ENCODE results near the gene GLRB.
"Not testable (repeated sequence)": the region's sequence is repeated elsewhere in the genome, so short reads cannot be mapped to it uniquely, and the experiment has no call there.

GLRB gene

GRCh38 chr4:157141976-157142375 lies 66.0 kb downstream of the GLRB start:
- no peak for DNase-seq

GRCh38 chr4:157143369-157143768 lies 67.4 kb downstream of the GLRB start:
- DNase-seq: no peak

GRCh38 chr4:157151711-157152110 lies 75.8 kb downstream of the GLRB start:
- DNase-seq: no peak

GRCh38 chr4:157165935-157166610 lies 90.1 kb downstream of the GLRB start:
- DNase-seq: no peak

GRCh38 chr4:157170321-157170720 lies 94.4 kb downstream of the GLRB start:
- DNase-seq: no peak

- no peak for DNase-seq
Observed at GRCh38 chr4:157172011-157172410, 96.1 kb downstream of the GLRB start.

- DNase-seq: not testable (repeated sequence)
Observed at GRCh38 chr4:157180268-157180667, 104.3 kb downstream of the GLRB start.

- no peak for DNase-seq
Observed at GRCh38 chr4:157184300-157184699, 108.3 kb downstream of the GLRB start.

- DNase-seq: no peak
Observed at GRCh38 chr4:157185363-157185762, 109.4 kb downstream of the GLRB start.

GRCh38 chr4:157195374-157195773 lies 119.4 kb downstream of the GLRB start:
- DNase-seq: no peak

GRCh38 chr4:157196046-157196445 lies 120.1 kb downstream of the GLRB start:
- no peak for DNase-seq

GRCh38 chr4:157204634-157205244 lies 128.8 kb downstream of the GLRB start:
- no peak for DNase-seq

GRCh38 chr4:157217708-157218107 lies 141.8 kb downstream of the GLRB start:
- DNase-seq: no peak

GRCh38 chr4:157219711-157220370 lies 143.9 kb downstream of the GLRB start:
- DNase-seq: no peak

GRCh38 chr4:157220371-157220881 lies 144.5 kb downstream of the GLRB start, which contains the start of gene GRIA2:
Gene GRIA2 (plus strand): TSS chr4:157220728. CDS start chr4:157221043, 315 bp downstream.
- no peak for DNase-seq

- no peak for DNase-seq
Observed at GRCh38 chr4:157221426-157221894, 145.5 kb downstream of the GLRB start.

Measured in 8988T (cell line).